SU-DHL-6 (cell line): ENCODE data around the gene MYOCD.

ENCODE experiments used
- CTCF ChIP-seq: fragments of 200-600 bp; sonication (generic); IDR thresholded peaks from one replicate; pipeline ENCODE4 v1.5.1; 2017; ENCODE audit warnings: antibody characterized with exemption, mild to moderate bottlenecking, low read length, moderate library complexity; ENCODE audit not compliant: insufficient read depth, poor library complexity, severe bottlenecking
- EZH2phosphoT487 ChIP-seq: fragments of 200-600 bp; sonication (generic), shearing (Covaris generic); conservative IDR thresholded peaks from 2 replicates; pipeline ENCODE4 v1.6.1; 2018; ENCODE audit warnings: mild to moderate bottlenecking, antibody characterized with exemption, low read length, moderate library complexity, mixed read lengths

GRCh38 chr17:12655936-12656335 lies 9.8 kb upstream of the MYOCD start:
- TF ChIP-seq CTCF, result no peak
- TF ChIP-seq EZH2phosphoT487, result no peak
